GM21528 (cell line): ENCODE data around the gene C5.
A peak's percentile ranks its signal among the peaks of the same experiment; 100 is the strongest.
"Not testable (repeated sequence)": the region's sequence is repeated elsewhere in the genome, so short reads cannot be mapped to it uniquely, and the experiment has no call there.

ENCODE experiments used
- ATAC-seq: cut with Tn5 transposase; IDR thresholded peaks from one replicate; pipeline ENCODE4 v1.9.1; 2021; ENCODE audit warnings: mild to moderate bottlenecking, moderate library complexity; ENCODE audit not compliant: unreplicated experiment, low FRiP score

C5 gene

GRCh38 chr9:121050128-121050988 is at the start of gene C5:
C5 (minus strand) TSS chr9:121050275; CDS start chr9:121050246, 29 bp downstream.
- no peak for ATAC-seq

- ATAC-seq: no peak
These were observed 48.6 kb upstream of the C5 start for GRCh38 chr9:121098567-121099198.

GRCh38 chr9:121095057-121095456 is 45.0 kb upstream of the C5 start:
- no peak for ATAC-seq

- ATAC-seq: not testable (repeated sequence)
These were observed 40.7 kb upstream of the C5 start for GRCh38 chr9:121090743-121091142.

GRCh38 chr9:121088576-121088975 is 38.5 kb upstream of the C5 start:
- no peak for ATAC-seq

GRCh38 chr9:121085661-121086060 is 35.6 kb upstream of the C5 start:
- ATAC-seq: no peak

- no peak for ATAC-seq
These were observed 32.0 kb upstream of the C5 start for GRCh38 chr9:121082075-121082474.

GRCh38 chr9:121075251-121076036 is 25.4 kb upstream of the C5 start:
- peak; percentile 4 for ATAC-seq

- ATAC-seq: peak; percentile 70
These were observed 24.5 kb upstream of the C5 start, which contains the start of gene CNTRL for GRCh38 chr9:121074370-121075250. CNTRL (plus strand) TSS chr9:121074955; CDS start chr9:121088327, 13,372 bp downstream.

- no peak for ATAC-seq
These were observed 23.0 kb upstream of the C5 start for GRCh38 chr9:121073038-121073437.

- ATAC-seq: peak; percentile 43
These were observed 21.8 kb upstream of the C5 start for GRCh38 chr9:121071756-121072421.

- peak; percentile 6 for ATAC-seq
These were observed 21.3 kb upstream of the C5 start for GRCh38 chr9:121071370-121071755.

GRCh38 chr9:121069396-121069795 is 19.3 kb upstream of the C5 start:
- ATAC-seq: no peak

GRCh38 chr9:121067640-121068039 is 17.6 kb upstream of the C5 start:
- no peak for ATAC-seq

- ATAC-seq: no peak
These were observed 16.8 kb upstream of the C5 start for GRCh38 chr9:121066850-121067249.

GRCh38 chr9:121059998-121060636 is 10.0 kb upstream of the C5 start:
- no peak for ATAC-seq

- ATAC-seq: no peak
These were observed 9.4 kb upstream of the C5 start for GRCh38 chr9:121059513-121059912.

- ATAC-seq: no peak
These were observed 7.7 kb upstream of the C5 start for GRCh38 chr9:121057821-121058220.

GRCh38 chr9:121055642-121056143 is 5.6 kb upstream of the C5 start:
- ATAC-seq: peak; percentile 63
